Left forelimb (tissue), 1 donor: Measurements from ENCODE around the gene FUT7.

Experiments used
- DNase-seq: peaks from one replicate; pipeline ENCODE4 v3.0.0-alpha.2; 2018; ENCODE audit warnings: low spot score

FUT7 gene

GRCh38 chr9:136983167-136983566, 48.7 kb downstream of the FUT7 start:
- DNase-seq = no peak

- DNase-seq = no peak
These were observed 49.4 kb downstream of the FUT7 start, which contains the start of gene LCNL1 for GRCh38 chr9:136982232-136983051. Gene LCNL1, plus strand, starts transcription at chr9:136982993. Its CDS starts 594 bp downstream, at chr9:136983587.

- DNase-seq = no peak
These were observed 50.2 kb downstream of the FUT7 start for GRCh38 chr9:136981588-136982231.

- DNase-seq = no peak
These were observed 51.0 kb downstream of the FUT7 start for GRCh38 chr9:136980669-136981478.
